Measurements from ENCODE around the gene PHLDB1.
"Not testable (repeated sequence)": the region's sequence is repeated elsewhere in the genome, so short reads cannot be mapped to it uniquely, and the experiment has no call there.

The PHLDB1 gene

GRCh38 chr11:118606157-118606843, 1.1 kb upstream of the PHLDB1 start:
- no peak for DNase-seq (ENCODE audit: low spot score)

DNA sequence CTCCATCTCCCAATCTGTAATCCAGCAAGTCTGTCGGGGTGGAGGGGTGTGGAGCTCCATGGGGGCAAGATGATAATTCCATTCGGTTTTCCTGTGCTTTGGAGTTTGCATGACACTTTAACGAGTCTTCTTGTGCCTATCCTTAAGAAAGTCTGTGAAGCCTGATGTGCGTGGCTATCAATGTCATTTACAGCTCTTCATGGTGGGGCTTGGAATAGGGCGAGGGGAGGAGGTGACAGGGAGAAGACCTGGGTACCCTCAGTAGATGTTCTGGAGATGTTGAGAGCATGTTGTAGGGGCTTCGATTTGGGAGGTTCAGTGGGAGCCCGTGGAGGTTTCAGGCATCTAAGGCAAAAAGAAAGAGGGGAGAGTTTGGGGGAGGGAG, 579 bp upstream of the PHLDB1 start:
- DNase-seq (ENCODE audit: low spot score), result no peak

DNA sequence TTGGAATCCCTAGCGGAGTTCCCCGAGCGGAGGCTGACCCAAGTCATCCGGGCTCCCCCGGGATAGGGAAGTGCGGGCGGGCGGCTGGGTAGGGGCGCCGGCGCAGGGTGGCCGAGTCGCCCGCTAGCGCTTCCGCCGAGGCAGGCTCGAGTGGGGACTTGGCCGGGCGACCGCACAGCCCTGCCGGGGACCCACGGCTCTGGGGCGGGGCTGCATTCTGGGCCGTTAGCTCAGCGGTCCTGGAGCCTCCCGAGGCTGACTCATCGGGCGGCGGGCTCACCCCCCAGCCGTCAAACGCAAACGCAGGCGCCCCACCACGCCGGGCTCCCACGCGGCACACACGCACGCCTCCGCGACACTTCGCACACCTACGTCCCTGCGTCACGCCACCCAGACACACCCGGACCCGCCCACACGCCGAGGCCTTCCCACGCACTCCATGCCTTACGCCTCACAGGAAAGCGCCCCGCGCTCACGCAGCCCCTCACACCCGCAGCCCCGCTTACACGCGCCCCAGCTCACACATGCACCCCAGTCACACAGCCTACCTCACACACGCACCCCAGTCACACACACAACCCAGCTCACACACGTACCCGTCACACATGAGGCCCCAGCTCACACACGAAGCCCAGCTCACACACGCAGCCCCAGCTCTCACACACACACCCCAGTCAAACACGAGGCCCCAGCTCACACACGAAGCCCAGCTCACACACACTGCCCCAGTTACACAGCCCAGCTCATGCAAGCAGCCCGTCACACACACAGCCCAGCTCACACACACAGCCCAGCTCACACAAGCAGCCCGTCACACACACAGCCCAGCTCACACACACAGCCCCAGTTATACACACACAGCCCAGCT, 1.2 kb downstream of the PHLDB1 start:
- DNase-seq (ENCODE audit: low spot score), result no peak

DNA sequence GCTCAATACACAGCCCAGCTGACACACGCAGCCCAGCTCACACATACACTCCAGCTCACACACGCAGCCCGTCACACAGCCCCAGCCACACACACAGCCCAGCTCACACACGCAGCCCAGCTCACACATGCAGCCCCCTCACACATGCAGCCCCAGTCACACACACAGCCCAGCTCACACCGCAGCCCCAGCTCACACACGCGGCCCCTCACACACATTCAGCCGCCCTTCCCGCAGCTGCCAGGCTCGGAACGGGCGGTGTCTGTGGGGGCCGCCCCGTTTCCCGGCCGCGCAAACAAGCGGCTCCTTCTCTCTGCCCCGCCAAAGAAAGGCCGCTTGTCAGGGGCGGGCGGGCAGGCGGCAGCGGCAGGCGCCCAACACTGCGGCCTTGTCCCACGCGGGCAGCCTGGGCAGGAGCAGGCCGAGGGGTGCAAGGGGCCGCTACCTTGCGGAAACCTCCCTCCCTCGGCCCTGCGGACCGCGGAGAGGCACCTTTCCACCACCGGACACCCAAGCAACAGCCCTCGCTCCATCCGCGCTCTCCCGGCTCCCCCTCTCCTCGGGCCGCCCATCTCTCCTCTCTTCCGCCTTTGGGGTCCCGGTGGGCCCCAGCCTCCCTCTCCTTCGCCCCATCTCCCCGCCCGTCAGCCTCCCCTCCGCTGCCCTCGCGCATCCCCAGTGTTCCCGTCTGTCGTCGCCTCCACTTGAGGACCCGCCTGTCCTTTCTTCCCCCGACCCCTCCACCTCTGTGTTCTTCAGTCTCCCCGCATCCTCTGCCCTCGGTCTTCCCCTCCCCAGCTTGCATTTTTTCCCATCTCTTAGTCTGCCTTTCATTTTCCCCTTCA, 2.2 kb downstream of the PHLDB1 start:
- DNase-seq (ENCODE audit: low spot score), result no peak

DNA sequence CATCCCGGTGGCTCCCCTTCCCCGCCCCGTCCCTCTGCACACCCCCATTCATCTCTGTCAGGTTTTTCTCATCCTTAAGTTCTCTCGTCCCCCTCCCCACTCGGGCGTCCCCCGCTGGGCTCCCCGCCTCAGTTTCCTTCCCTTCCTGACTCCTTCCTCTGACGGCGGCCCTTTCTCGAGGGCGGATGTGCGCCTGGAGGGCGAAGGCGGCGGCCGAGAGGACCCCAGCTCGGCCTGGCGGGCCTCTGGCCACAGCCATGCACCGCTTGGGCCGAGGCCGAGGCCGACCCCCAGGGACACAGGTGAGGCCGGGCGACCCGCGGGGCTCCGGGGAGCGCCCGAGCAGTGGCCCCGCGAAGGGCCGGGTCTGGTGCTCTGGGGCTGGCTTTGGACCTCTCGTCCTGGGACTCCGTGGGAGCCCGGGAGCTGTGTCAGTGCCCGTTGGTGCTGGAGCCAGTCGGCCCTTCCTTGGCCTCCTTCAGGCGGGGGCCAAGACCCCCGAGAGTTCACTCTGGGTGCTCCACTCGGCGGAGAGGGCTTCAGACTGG, 2.9 kb downstream of the PHLDB1 start:
- no peak for DNase-seq (ENCODE audit: low spot score)

DNA sequence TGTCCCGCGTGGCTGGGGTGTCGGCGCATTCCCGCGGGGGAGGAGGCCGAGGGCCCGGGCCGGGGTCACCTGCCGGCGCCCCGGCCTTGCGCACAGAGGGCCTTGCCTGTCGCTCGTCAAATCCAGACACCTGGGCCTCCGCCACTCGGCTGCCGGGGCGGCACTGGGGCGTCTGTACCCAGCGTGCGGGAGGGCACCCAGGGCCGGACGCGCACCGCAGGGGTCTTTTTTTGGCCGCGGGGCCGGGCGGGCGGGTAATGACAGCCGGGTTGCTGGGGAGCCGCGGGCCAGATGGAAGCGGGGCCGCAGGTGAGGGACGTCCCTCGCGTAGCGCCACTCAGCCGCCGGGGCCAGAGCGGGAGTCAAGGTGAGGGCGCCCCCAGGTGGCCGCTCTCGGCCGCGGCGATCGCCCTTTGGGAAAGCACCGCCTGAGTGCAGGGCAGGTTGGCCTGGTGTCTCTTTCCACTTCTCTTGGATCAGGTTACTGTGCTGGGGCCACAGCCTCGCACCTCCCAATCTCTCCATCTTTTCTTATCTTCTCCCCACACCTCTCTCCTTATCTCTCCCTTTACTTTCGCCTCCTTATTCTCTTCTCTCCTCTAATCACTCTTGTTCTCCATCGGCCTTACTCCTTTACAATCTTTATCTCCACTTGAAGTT, 3.5 kb downstream of the PHLDB1 start:
- DNase-seq (ENCODE audit: low spot score), result peak; percentile 67

GRCh38 chr11:118611433-118611795, 4.0 kb downstream of the PHLDB1 start:
- not testable (repeated sequence) for DNase-seq (ENCODE audit: low spot score)

GRCh38 chr11:118612378-118612777, 5.0 kb downstream of the PHLDB1 start:
- no peak for DNase-seq (ENCODE audit: low spot score)

GRCh38 chr11:118614511-118614910, 7.1 kb downstream of the PHLDB1 start:
- no peak for DNase-seq (ENCODE audit: low spot score)

DNA sequence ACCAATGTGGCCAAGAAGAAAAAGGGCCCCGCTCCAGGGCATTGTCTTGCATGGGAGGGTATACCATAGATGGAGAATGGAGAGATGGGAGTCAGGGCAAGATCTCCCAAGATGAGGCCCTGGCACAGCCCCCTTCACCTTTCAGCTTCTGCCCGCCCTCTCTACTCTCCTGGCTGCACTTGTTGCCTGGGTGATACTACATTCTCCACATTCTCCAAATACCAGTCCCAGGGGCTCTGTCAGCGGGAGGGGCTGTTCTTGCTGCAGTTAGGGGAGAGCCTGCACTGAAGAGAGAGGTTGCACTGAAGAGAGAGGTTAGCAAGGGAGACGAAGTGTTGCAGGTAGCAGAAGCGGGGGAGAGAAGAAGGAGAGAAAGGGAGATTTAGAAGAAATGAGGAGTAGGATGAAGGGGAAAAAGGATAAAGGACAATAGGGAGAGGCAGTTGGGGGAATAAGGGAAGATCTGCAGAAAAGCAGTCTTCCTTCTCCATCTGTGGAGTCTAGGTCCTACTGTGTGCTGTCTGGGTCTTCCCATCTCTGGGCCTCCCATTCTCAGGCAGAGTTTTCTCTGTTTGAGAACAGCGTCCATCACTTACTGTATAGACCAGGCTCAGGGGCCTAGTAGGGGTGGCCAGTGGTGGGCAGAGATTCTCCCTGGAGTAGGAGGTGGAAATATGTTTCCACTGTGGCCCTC, 8.0 kb downstream of the PHLDB1 start:
- DNase-seq (ENCODE audit: low spot score), result no peak

- no peak for DNase-seq (ENCODE audit: low spot score)
These were observed 8.6 kb downstream of the PHLDB1 start for GRCh38 chr11:118615976-118616371.

DNA sequence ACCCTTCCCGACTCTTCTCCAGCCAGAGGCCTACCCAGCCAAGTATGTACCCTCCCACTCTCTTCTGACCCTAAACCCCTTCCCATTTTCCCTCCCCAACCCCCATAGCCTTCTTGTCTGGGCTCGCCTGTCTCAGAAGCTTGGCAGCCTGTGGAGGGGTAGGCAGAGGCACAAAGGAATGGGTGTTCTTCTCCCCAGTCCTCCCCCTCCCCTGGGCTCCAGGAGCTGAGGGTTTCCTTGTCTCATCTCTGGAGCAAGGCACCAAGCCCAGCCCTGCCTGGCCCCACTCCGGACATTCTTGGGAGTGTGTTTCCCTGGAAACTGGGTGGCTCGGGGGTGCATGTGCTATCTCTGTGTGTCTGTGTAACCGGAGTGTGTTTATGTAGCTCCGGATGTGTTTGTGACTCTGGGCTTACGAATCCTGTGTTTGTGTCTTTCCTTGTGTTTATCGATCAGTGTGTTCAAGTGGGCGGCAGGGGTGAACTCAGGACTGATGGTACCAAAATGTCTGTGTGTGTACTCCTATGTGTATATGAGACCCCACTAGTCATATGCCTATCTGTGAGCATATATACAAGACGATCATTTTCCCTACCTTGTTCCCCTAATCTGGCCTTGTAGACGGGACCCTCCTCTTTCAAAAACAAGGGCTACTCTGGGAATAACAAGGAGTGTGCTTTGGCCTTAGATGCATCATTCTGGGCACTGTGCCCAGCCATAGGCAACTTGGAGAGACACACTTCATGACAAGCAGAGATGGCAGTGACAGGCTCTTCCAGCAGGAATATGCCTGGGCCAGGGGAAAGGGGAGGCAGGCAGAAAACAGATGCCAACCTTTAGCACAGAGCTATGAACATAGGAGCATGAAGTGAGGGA, 10.9 kb downstream of the PHLDB1 start:
- no peak for DNase-seq (ENCODE audit: low spot score)

DNA sequence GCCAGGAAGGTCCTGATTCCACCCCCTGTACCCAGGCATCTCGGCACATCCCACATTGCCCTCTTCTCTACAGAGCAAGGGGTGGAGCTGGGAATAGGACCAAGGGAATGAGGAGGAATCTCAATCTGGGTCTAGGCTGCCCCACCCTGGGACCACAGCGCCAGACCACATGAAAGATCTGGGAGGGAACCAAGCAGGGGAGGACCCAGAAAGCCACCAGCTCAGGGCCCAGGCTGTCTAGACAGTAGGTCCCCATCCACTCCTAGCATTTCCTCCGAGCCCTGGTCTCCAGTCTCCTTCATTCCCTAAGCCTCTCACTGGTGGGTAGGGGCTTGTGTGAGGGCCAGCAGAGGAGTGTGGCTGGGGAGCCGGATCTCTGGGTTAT, 11.6 kb downstream of the PHLDB1 start:
- no peak for DNase-seq (ENCODE audit: low spot score)

GRCh38 chr11:118619444-118620197, 12.2 kb downstream of the PHLDB1 start:
- no peak for DNase-seq (ENCODE audit: low spot score)

DNA sequence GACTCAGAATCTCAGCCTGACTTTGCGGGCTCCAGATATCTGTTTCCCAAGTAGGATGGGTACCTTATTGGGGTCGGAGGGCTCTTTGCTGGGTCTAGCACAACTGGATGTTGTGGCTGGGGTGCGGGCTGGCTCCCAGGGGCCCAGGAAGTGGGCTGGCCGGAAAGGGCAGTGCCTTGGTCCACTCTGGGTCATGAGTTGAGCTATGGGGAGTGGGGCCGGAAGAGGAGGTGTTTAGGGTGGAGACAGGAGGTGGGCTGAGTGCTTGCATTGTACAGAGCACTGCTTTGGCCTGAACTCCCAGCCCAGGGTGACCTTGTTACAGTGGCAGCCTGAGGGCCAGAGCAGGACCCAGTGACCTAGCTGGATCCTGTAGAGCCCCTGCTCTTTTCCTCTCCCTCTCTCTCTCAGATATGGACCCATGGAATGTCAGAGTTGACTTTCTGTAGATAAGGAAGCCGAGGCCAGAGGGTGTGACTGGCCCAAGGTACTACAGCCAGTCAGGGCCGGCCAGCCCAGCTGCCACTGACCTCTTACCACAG, 13.2 kb downstream of the PHLDB1 start:
- no peak for DNase-seq (ENCODE audit: low spot score)

DNA sequence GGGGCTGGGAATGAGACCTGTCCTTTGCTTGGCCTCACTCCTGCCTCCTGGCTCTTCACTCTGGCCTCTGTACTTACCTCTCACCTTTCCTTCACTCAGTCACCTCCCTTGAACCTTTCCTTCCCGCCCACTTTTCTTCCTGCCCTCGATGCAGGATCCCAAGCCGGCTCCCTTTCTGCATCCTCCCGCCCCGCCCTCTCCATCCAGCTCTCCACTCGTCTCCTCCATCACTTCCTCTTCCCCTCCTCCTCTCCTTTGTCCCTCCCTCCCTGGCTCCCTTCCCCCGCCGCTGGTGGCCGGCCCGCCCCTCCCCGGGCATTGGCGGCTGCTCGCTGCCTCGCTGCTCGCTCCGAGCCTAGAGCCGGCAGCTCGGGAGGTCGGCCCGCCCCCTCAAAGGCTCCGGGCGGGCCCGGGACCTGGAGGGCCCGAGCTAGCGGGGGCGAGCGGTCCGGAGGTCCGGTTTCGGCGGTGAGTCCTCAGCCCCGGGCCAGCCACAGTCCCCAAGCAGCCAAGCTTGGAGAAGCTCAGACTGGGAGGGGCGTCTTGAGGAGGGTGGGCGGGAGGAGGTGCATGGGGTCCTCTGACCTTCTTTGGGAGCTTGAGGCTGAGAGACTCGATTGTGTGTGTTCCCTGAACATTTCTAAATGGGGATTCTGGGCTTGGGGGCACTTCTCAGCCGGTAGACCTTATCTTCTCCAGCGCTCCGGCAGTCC, 13.8 kb downstream of the PHLDB1 start:
- no peak for DNase-seq (ENCODE audit: low spot score)

GRCh38 chr11:118621784-118622375, 14.5 kb downstream of the PHLDB1 start:
- DNase-seq (ENCODE audit: low spot score), result no peak

Measured in NAMALWA (cell line).